ENCODE results near the gene NAA80. TPM values are rescaled to one million over a fixed set of nuclear protein-coding genes. Genes with fewer than 3 reads are reported as not detected.

Gene NAA80
- total RNA-seq, 2 experiments from 2014 or later: 41.5 to 49.4 TPM

DNA sequence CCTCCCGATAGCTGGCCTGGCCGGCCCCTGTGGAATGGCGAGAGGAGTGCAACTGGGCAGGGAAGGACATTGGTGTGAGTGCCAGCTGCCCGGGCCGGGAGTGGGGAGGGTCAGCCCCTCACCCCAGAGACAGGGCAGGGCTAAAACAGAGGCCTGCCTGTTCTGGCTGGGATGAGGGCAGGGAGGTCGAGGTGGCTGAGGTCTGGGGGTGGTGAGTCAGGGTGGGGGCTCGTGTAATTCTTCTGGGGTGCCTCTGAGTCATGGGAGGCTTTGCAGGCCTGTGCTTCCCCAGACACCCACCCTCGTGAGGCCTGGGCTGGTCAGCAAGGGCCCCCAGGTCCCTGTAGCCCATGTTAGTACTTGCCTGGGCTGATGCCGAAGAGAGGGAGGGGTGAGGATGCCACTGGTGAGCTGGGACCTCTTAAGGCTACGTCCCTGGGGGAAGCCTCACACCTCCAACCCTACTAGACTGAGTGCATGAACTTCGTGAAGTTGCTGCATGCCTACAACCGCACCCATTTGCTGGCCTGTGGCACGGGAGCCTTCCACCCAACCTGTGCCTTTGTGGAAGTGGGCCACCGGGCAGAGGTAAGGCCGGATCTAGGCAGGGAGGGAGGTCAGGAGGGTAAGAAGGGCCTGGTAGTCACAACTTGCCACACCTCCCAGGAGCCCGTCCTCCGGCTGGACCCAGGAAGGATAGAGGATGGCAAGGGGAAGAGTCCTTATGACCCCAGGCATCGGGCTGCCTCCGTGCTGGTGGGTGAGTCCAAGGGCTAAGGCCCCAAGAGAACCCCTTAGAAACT, 28.6 kb downstream of the NAA80 start:
- no peak for DNase-seq
- ChIA-PET POLR2A (interaction anchor here (0.9 to 1.7 kb wide), 3 partner anchors 24 to 153 kb away, joined by 3 to 8 read pairs (median 4); no protein-coding TSS in a partner anchor), CTCF (interaction anchor here (1.4 to 3.9 kb wide), 3 partner anchors 24 to 54 kb away, joined by 5 to 18 read pairs (median 6); no protein-coding TSS in a partner anchor)
- H3K36me3 Mint-ChIP-seq (ENCODE audit: low read depth): no peaks in the 10 kb centered on the region
- H3K4me3 Mint-ChIP-seq: no peak overlapping the region
- peaks cover 47% of the 10 kb centered on the region for H3K27me3 Mint-ChIP-seq
- no peak overlapping the region for H3K27ac Mint-ChIP-seq
- H3K9me3 Mint-ChIP-seq: no peaks in the 10 kb centered on the region
- H3K4me1 Mint-ChIP-seq: peaks cover 28% of the 10 kb centered on the region

DNA sequence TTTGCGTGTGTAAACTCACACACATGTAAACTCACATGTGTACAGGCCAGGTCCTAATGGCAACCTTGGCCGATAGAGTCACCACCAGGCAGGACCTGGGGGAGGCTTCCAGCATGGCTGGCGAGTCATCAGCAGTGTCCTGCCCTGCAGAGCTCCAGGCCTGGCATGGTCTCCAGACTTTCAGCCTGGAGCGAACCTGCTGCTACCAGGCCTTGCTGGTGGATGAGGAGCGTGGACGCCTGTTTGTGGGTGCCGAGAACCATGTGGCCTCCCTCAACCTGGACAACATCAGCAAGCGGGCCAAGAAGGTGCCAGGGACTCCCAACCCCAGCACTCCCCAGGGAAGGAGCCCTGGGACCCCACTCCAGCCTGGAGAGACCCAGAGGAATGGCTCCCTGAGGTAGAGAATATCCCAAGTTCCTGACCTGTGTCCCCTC, 29.2 kb downstream of the NAA80 start:
- H3K4me1 Mint-ChIP-seq: peaks cover 23% of the 10 kb centered on the region
- ChIA-PET POLR2A (interaction anchor here (1.4 to 1.7 kb wide), 2 partner anchors 23 to 76 kb away, joined by 4 to 8 read pairs; no protein-coding TSS in a partner anchor), CTCF (interaction anchor here (1.4 to 3.9 kb wide), 3 partner anchors 24 to 54 kb away, joined by 5 to 18 read pairs (median 6); no protein-coding TSS in a partner anchor)
- H3K36me3 Mint-ChIP-seq (ENCODE audit: low read depth): no peaks in the 10 kb centered on the region
- H3K4me3 Mint-ChIP-seq: no peak overlapping the region
- peaks cover 41% of the 10 kb centered on the region for H3K27me3 Mint-ChIP-seq
- H3K9me3 Mint-ChIP-seq: no peaks in the 10 kb centered on the region
- H3K27ac Mint-ChIP-seq: no peak overlapping the region
- no peak for DNase-seq

GRCh38 chr3:50269460-50269859, 29.7 kb downstream of the NAA80 start:
- Mint-ChIP-seq H3K9me3 (no peaks in the 10 kb centered on the region), H3K4me3 (no peak overlapping the region), H3K36me3 (ENCODE audit: low read depth) (no peaks in the 10 kb centered on the region), H3K4me1 (peaks cover 20% of the 10 kb centered on the region), H3K27me3 (peaks cover 35% of the 10 kb centered on the region), H3K27ac (no peak overlapping the region)
- DNase-seq: no peak
- CTCF ChIA-PET: interaction anchor here (0.7 to 3.9 kb wide), 4 partner anchors 9 to 55 kb away, joined by 3 to 18 read pairs (median 6); no protein-coding TSS in a partner anchor
- POLR2A ChIA-PET: no interaction called here

- Mint-ChIP-seq H3K36me3 (ENCODE audit: low read depth) (no peaks in the 10 kb centered on the region), H3K4me3 (no peak within 1 kb of the TSS), H3K9me3 (no peaks in the 10 kb centered on the region), H3K4me1 (peaks cover 15% of the 10 kb centered on the region), H3K27me3 (peaks cover 30% of the 10 kb centered on the region), H3K27ac (no peak within 1 kb of the TSS)
- DNase-seq: no peak
- CTCF ChIA-PET: interaction anchor here (0.7 to 3.9 kb wide), 4 partner anchors 9 to 55 kb away, joined by 3 to 18 read pairs (median 6); no protein-coding TSS in a partner anchor
- POLR2A ChIA-PET: no interaction called here
These were observed 30.3 kb downstream of the NAA80 start, which contains the start of gene SEMA3B for GRCh38 chr3:50268703-50269451. Gene SEMA3B (plus strand): TSS chr3:50269147. CDS start chr3:50269241, 94 bp downstream.

DNA sequence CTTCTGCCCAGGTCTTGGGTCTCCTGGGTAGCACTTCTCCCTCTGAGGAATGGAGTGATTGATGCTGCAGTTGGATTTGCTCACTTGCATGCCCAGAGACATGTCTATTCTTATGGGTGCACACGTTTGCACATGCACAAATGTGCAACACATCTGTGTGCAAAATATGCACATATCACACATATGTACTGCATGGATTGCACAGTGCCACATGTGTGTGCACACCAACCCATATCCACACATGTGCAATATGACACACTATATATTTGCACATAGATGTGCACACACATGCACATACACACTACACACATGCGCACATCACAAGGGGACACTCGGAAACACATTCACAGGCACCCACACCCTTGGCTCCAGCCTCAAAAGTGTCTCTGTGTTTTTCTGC, 30.9 kb downstream of the NAA80 start:
- H3K4me3 Mint-ChIP-seq: no peak overlapping the region
- no peaks in the 10 kb centered on the region for H3K36me3 Mint-ChIP-seq (ENCODE audit: low read depth)
- CTCF ChIA-PET: no interaction called here

GRCh38 chr3:50267280-50267913, 31.8 kb downstream of the NAA80 start:
- no peak overlapping the region for H3K4me3 Mint-ChIP-seq
- peaks cover 7% of the 10 kb centered on the region for H3K4me1 Mint-ChIP-seq
- H3K27me3 Mint-ChIP-seq: peaks cover 21% of the 10 kb centered on the region
- H3K9me3 Mint-ChIP-seq: no peaks in the 10 kb centered on the region
- CTCF ChIA-PET: interaction anchor here (1.2 to 1.7 kb wide), 3 partner anchors 11 to 73 kb away, joined by 3 to 7 read pairs (median 4); no protein-coding TSS in a partner anchor
- H3K27ac Mint-ChIP-seq: no peak overlapping the region
- H3K36me3 Mint-ChIP-seq (ENCODE audit: low read depth): no peaks in the 10 kb centered on the region
- no peak for DNase-seq
- POLR2A ChIA-PET: interaction anchor here (1.1 to 2.1 kb wide), 3 partner anchors 20 to 31 kb away, joined by 3 to 9 read pairs (median 6); partner anchors contain the start of gene GNAI2

More for the DNA sequence above, 30.9 kb downstream of the NAA80 start:
- Mint-ChIP-seq H3K27ac (no peak overlapping the region), H3K27me3 (peaks cover 26% of the 10 kb centered on the region), H3K4me1 (peaks cover 13% of the 10 kb centered on the region), H3K9me3 (no peaks in the 10 kb centered on the region)
- POLR2A ChIA-PET: interaction anchor here (2.1 kb wide), 1 partner anchor 32 kb away, joined by 9 read pairs; the partner anchor contains the start of gene GNAI2
- no peak for DNase-seq

- ChIA-PET POLR2A (interaction anchor here (1.1 to 2.1 kb wide), 3 partner anchors 20 to 30 kb away, joined by 3 to 9 read pairs (median 6); partner anchors contain the start of gene GNAI2), CTCF (interaction anchor here (0.9 to 1.7 kb wide), 5 partner anchors 11 to 72 kb away, joined by 3 to 7 read pairs (median 4); no protein-coding TSS in a partner anchor)
- no peaks in the 10 kb centered on the region for H3K9me3 Mint-ChIP-seq
These were observed 32.4 kb downstream of the NAA80 start for GRCh38 chr3:50266836-50267235.

GRCh38 chr3:50266017-50266416, 33.2 kb downstream of the NAA80 start:
- no peak overlapping the region for H3K27ac Mint-ChIP-seq
- peaks cover 21% of the 10 kb centered on the region for H3K27me3 Mint-ChIP-seq
- H3K4me1 Mint-ChIP-seq: no peaks in the 10 kb centered on the region
- no peaks in the 10 kb centered on the region for H3K36me3 Mint-ChIP-seq (ENCODE audit: low read depth)
- POLR2A ChIA-PET: interaction anchor here (1.9 to 2.1 kb wide), 3 partner anchors 19 to 72 kb away, joined by 4 to 9 read pairs (median 6); partner anchors contain the start of gene GNAI2
- H3K9me3 Mint-ChIP-seq: no peaks in the 10 kb centered on the region
- no peak for DNase-seq
- H3K4me3 Mint-ChIP-seq: no peak overlapping the region
- CTCF ChIA-PET: interaction anchor here (0.8 to 1.7 kb wide), 4 partner anchors 19 to 147 kb away, joined by 3 to 7 read pairs (median 4); no protein-coding TSS in a partner anchor

More at GRCh38 chr3:50266836-50267235, 32.4 kb downstream of the NAA80 start:
- H3K4me3 Mint-ChIP-seq: no peak overlapping the region
- H3K27ac Mint-ChIP-seq: no peak overlapping the region
- peaks cover 5% of the 10 kb centered on the region for H3K4me1 Mint-ChIP-seq
- no peaks in the 10 kb centered on the region for H3K36me3 Mint-ChIP-seq (ENCODE audit: low read depth)
- DNase-seq: no peak
- peaks cover 21% of the 10 kb centered on the region for H3K27me3 Mint-ChIP-seq

DNA sequence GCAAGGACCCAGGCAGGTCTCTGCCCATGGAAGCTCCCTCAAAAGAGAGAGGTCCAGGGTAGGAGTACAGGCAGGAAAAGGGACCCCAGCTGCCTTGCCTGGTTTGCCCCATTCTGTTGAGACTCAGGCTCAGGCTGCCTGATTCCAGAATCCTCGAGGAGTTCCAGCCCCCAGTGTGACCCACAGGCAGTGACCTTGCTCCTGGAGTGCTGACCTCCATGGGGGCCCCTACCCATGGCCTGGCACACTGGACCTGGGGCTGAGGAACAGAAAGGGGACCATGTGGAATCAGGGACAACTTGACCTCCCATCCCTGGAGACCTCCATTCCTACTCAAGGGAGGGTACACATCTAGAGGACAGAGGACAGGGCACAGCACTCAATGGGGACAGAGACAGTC, 33.6 kb downstream of the NAA80 start:
- POLR2A ChIA-PET: interaction anchor here (1.9 kb wide), 2 partner anchors 18 to 71 kb away, joined by 4 to 6 read pairs; no protein-coding TSS in a partner anchor
- Mint-ChIP-seq H3K27ac (no peak overlapping the region), H3K4me3 (no peak overlapping the region), H3K36me3 (ENCODE audit: low read depth) (no peaks in the 10 kb centered on the region), H3K9me3 (no peaks in the 10 kb centered on the region), H3K27me3 (peaks cover 21% of the 10 kb centered on the region), H3K4me1 (peaks cover under 1% of the 10 kb centered on the region)
- CTCF ChIA-PET: interaction anchor here (0.8 to 1.7 kb wide), 3 partner anchors 19 to 146 kb away, joined by 4 to 7 read pairs (median 4); no protein-coding TSS in a partner anchor
- DNase-seq: no peak

DNA sequence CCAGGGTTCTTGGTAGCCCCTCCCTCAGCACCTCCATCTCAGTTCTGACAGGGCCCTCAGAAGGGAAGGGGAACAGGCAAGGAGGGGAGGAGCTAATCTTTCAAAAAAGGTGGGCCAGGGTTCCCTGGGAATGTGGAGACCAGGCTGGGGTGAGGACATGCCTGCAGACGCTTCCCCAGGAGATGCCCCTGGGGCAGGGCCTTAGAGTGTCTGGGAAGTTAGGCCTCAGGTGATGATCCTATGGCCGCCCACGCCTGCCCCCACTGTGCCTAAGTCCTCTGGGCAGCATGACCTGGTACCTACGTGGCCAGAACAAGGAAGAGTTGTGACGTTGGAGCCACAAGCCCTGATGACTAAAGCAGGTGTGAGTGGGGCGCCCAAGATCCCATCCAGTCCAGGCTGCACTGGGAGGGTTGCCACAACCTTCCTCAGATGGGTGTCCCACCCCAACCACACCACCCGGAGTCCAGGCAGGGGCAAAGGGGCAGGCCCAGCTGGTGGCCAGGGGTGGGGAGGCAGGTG, 34.2 kb downstream of the NAA80 start:
- Mint-ChIP-seq H3K4me1 (peaks cover 3% of the 10 kb centered on the region), H3K27ac (no peak overlapping the region), H3K9me3 (no peaks in the 10 kb centered on the region), H3K4me3 (no peak overlapping the region), H3K27me3 (peaks cover 21% of the 10 kb centered on the region), H3K36me3 (ENCODE audit: low read depth) (no peaks in the 10 kb centered on the region)
- POLR2A ChIA-PET: interaction anchor here (1.4 to 1.9 kb wide), 3 partner anchors 18 to 71 kb away, joined by 3 to 4 read pairs (median 4); no protein-coding TSS in a partner anchor
- CTCF ChIA-PET: interaction anchor here (2.1 kb wide), 1 partner anchor 38 kb away, joined by 12 read pairs; no protein-coding TSS in a partner anchor
- no peak for DNase-seq

- H3K36me3 Mint-ChIP-seq (ENCODE audit: low read depth): peaks cover 4% of the 10 kb centered on the region
- POLR2A ChIA-PET: interaction anchor here (0.7 to 1.9 kb wide), 6 partner anchors 9 to 70 kb away, joined by 3 to 4 read pairs (median 4); no protein-coding TSS in a partner anchor
- peaks cover 21% of the 10 kb centered on the region for H3K27me3 Mint-ChIP-seq
- no peak overlapping the region for H3K27ac Mint-ChIP-seq
- no peak for DNase-seq
- H3K4me1 Mint-ChIP-seq: peaks cover 7% of the 10 kb centered on the region
- CTCF ChIA-PET: interaction anchor here (1.2 to 2.1 kb wide), 3 partner anchors 15 to 37 kb away, joined by 6 to 12 read pairs (median 9); no protein-coding TSS in a partner anchor
- H3K4me3 Mint-ChIP-seq: no peak overlapping the region
- H3K9me3 Mint-ChIP-seq: no peaks in the 10 kb centered on the region
These were observed 34.7 kb downstream of the NAA80 start for GRCh38 chr3:50264383-50264963.

Data from activated CD4-positive, alpha-beta memory T cell treated with anti-CD3 and anti-CD28 coated beads, Interleukin-2, amount 10 ng/mL, durations not matched to agents 7 days and 5 days (primary cell).